Gastrocnemius medialis (tissue), 4 donors: ENCODE results near the gene SLC9B2. TPM values are rescaled to one million over a fixed set of nuclear protein-coding genes. Genes with fewer than 3 reads are reported as not detected.

Experiments
- ATAC-seq, 2 donors: fragments of 150-250 bp; one replicate each; pipeline ENCODE4 v1.9.1; 2016
- DNase-seq, 2 donors: peaks; one replicate each; pipeline ENCODE4 v3.0.0-alpha.2; 2019
- H3K27ac ChIP-seq, 4 donors: fragments of 200-600 bp; sonication (generic); 1 replicate in 1 of 4; 2 replicates in 3 of 4; pipeline ENCODE4 v1.5.1; 2016 to 2018; ENCODE audit warnings: mild to moderate bottlenecking in 2 of 4, moderate library complexity in 1 of 4
- H3K27me3 ChIP-seq, 3 donors: fragments of 200-600 bp; sonication (generic) in 2 of 3; 1 replicate in 1 of 3; 2 replicates in 2 of 3; pipeline versions ENCODE4 v1.5.1 to v1.6.0; 2016 to 2019; ENCODE audit warnings: mild to moderate bottlenecking in 1 of 3, moderate library complexity in 1 of 3
- H3K36me3 ChIP-seq, 2 donors: fragments of 200-600 bp; sonication (generic) in 1 of 2; one replicate each; pipeline ENCODE4 v1.5.1; 2017 to 2018
- H3K4me1 ChIP-seq, 2 donors: fragments of 200-600 bp; sonication (generic) in 1 of 2; one replicate each; pipeline ENCODE4 v1.5.1; 2016 to 2017; ENCODE audit warnings: mild to moderate bottlenecking in 2 of 2
- H3K4me3 ChIP-seq, 4 donors: fragments of 200-600 bp; sonication (generic) in 3 of 4; 1 replicate in 1 of 4; 2 replicates in 3 of 4; pipeline ENCODE4 v1.5.1; 2016 to 2019; ENCODE audit warnings: mild to moderate bottlenecking in 2 of 4
- H3K9me3 ChIP-seq, 3 donors: fragments of 200-600 bp; sonication (generic) in 2 of 3; 1 replicate in 1 of 3; 2 replicates in 2 of 3; pipeline ENCODE4 v1.5.1; 2016 to 2019
- CTCF ChIP-seq, 5 experiments: fragments of 450-650 bp in 3 of 5; fragments of 200-600 bp in 2 of 5; sonication (generic) in 2 of 5; IDR thresholded peaks in 4 of 5; conservative IDR thresholded peaks in 1 of 5; 1 replicate in 4 of 5; 2 replicates in 1 of 5; pipeline ENCODE4 v1.5.1; 2016 to 2019; ENCODE audit warnings: antibody characterized with exemption in 5 of 5, mild to moderate bottlenecking in 3 of 5, moderate library complexity in 3 of 5
- POLR2A ChIP-seq, 2 donors: fragments of 450-650 bp; IDR thresholded peaks; one replicate each; pipeline ENCODE4 v1.6.1; 2017; ENCODE audit warnings: antibody characterized with exemption in 2 of 2, mild to moderate bottlenecking in 2 of 2, moderate library complexity in 2 of 2
- in situ Hi-C, 4 donors: fragments of 200-750 bp; cut with MboI; loops; one replicate each; pipeline versions ENCODE4 v1.15.0 to v1.8.0; 2017; ENCODE audit warnings: low sequenced_read_pairs in 4 of 4
- intact Hi-C: fragments of 100-400 bp; cut with DNase I; formaldehyde crosslinking; loops from one replicate; pipeline ENCODE4 v1.15.1; 2023; ENCODE audit warnings: low total_unique reads
- total RNA-seq, 4 donors: library from RNA; depleted of rRNA; stranded (reverse); fragments of >200 nt; gene quantifications; one replicate each; pipeline versions ENCODE4 v1.1.0 to v1.2.3, GENCODE V29; 2016

Gene SLC9B2
- total RNA-seq, 4 donors from 2014 or later, result 2.0 to 6.1 (median 2.3) TPM

GRCh38 chr4:103054030-103054429 is 22.5 kb downstream of the SLC9B2 start:
- intact Hi-C loops, result no loop called here
- no peak overlapping the region for H3K4me3 ChIP-seq
- H3K36me3 ChIP-seq, result no peaks in the 10 kb centered on the region
- no peaks in the 10 kb centered on the region for H3K9me3 ChIP-seq
- no peaks in the 10 kb centered on the region for H3K27me3 ChIP-seq
- no peak overlapping the region for H3K27ac ChIP-seq
- ATAC-seq (no peak), DNase-seq (peak in 1 of 2 donors; percentile 19)
- in situ Hi-C loops, result no loop called here
- H3K4me1 ChIP-seq, result no peaks in the 10 kb centered on the region
- no peak for TF ChIP-seq POLR2A (IDR thresholded peaks at IDR 0.05)
- no peak for TF ChIP-seq CTCF (IDR thresholded peaks at IDR 0.05 in 4 of 5, conservative IDR thresholded peaks at IDR 0.05 in 1 of 5)

GRCh38 chr4:103052779-103053178 is 23.8 kb downstream of the SLC9B2 start:
- intact Hi-C loops, result loop anchor here (2.0 kb wide), 1 partner anchor 22 kb away; no protein-coding TSS in a partner anchor

GRCh38 chr4:103052145-103052544 is 24.4 kb downstream of the SLC9B2 start:
- no peak overlapping the region for H3K27ac ChIP-seq
- in situ Hi-C loops (no loop called here), intact Hi-C loops (loop anchor here (2.0 kb wide), 1 partner anchor 23 kb away; no protein-coding TSS in a partner anchor)
- H3K9me3 ChIP-seq, result no peaks in the 10 kb centered on the region
- H3K27me3 ChIP-seq, result no peaks in the 10 kb centered on the region
- DNase-seq (no peak), ATAC-seq (no peak)
- TF ChIP-seq POLR2A (IDR thresholded peaks at IDR 0.05) (no peak), CTCF (IDR thresholded peaks at IDR 0.05 in 4 of 5, conservative IDR thresholded peaks at IDR 0.05 in 1 of 5) (no peak)
- H3K4me3 ChIP-seq, result no peak overlapping the region
- H3K4me1 ChIP-seq, result no peaks in the 10 kb centered on the region
- H3K36me3 ChIP-seq, result no peaks in the 10 kb centered on the region

More at GRCh38 chr4:103052779-103053178, 23.8 kb downstream of the SLC9B2 start:
- H3K4me3 ChIP-seq, result no peak overlapping the region
- H3K27ac ChIP-seq, result no peak overlapping the region
- DNase-seq (no peak), ATAC-seq (no peak)
- no peaks in the 10 kb centered on the region for H3K9me3 ChIP-seq
- H3K27me3 ChIP-seq, result no peaks in the 10 kb centered on the region
- TF ChIP-seq POLR2A (IDR thresholded peaks at IDR 0.05) (no peak), CTCF (IDR thresholded peaks at IDR 0.05 in 4 of 5, conservative IDR thresholded peaks at IDR 0.05 in 1 of 5) (no peak)
- no peaks in the 10 kb centered on the region for H3K36me3 ChIP-seq
- no peaks in the 10 kb centered on the region for H3K4me1 ChIP-seq
- in situ Hi-C loops, result no loop called here

GRCh38 chr4:103050736-103051436 is 25.7 kb downstream of the SLC9B2 start:
- Histone ChIP-seq H3K27me3 (no peaks in the 10 kb centered on the region), H3K4me1 (no peaks in the 10 kb centered on the region), H3K36me3 (peaks cover 0 to 1% of the 10 kb centered on the region in 2 donors), H3K4me3 (no peak overlapping the region), H3K27ac (no peak overlapping the region), H3K9me3 (no peaks in the 10 kb centered on the region)
- in situ Hi-C loops (no loop called here), intact Hi-C loops (no loop called here)
- DNase-seq (no peak), ATAC-seq (no peak)
- TF ChIP-seq CTCF (IDR thresholded peaks at IDR 0.05 in 4 of 5, conservative IDR thresholded peaks at IDR 0.05 in 1 of 5) (no peak), POLR2A (IDR thresholded peaks at IDR 0.05) (no peak)
